K562 (cell line): Measurements from ENCODE around the gene TRDMT1. TPM values are rescaled to one million over a fixed set of nuclear protein-coding genes. Genes with fewer than 3 reads are reported as not detected.
A peak's percentile ranks its signal among the peaks of the same experiment; 100 is the strongest.

ENCODE experiments used
- CREBBP ChIP-seq: IDR thresholded peaks from one replicate; pipeline ENCODE4 v1.6.1; 2012; ENCODE audit warnings: low read depth, mild to moderate bottlenecking, control low read depth, inconsistent platforms, low read length
- DNMT1 ChIP-seq: fragments of 450-650 bp; IDR thresholded peaks from 2 replicates; pipeline ENCODE4 v1.6.1; 2016; ENCODE audit warnings: antibody characterized with exemption, mild to moderate bottlenecking
- GTF2E2 ChIP-seq: fragments of 200-800 bp; sonication (Bioruptor generic); IDR thresholded peaks from 2 replicates; pipeline ENCODE4 v1.6.1; 2016; ENCODE audit warnings: missing genetic modification characterization, missing compliant biosample characterization
- KHSRP ChIP-seq: fragments of 450-650 bp; IDR thresholded peaks from 2 replicates; pipeline ENCODE4 v1.6.1; 2017
- MBD2 ChIP-seq: sonication (generic); IDR thresholded peaks from 2 replicates; pipeline ENCODE4 v1.6.1; 2016; ENCODE audit warnings: low read depth, borderline replicate concordance
- MLLT1 ChIP-seq, 2 experiments: fragments of 450-650 bp; IDR thresholded peaks; 2 replicates each; pipeline ENCODE4 v1.6.1; 2016
- MLX ChIP-seq, 2 experiments: fragments of 450-650 bp in 1 of 2; sonication (generic) in 1 of 2; formaldehyde crosslinking; conservative IDR thresholded peaks; 2 replicates each; pipeline versions ENCODE4 v1.4.0 to v1.8.1; 2020 to 2022; ENCODE audit warnings: mild to moderate bottlenecking in 1 of 2, missing genetic modification reagents in 1 of 2
- NFE2 ChIP-seq: IDR thresholded peaks from 2 replicates; pipeline ENCODE4 v1.6.1; 2014; ENCODE audit warnings: antibody characterized with exemption, low read depth
- POLR2G ChIP-seq: fragments of 200-400 bp; formaldehyde crosslinking; IDR thresholded peaks from 2 replicates; pipeline ENCODE4 v1.6.1; 2017; ENCODE audit warnings: low read depth, mild to moderate bottlenecking, antibody characterized with exemption, low read length, moderate library complexity
- PPARD ChIP-seq: fragments of 250-450 bp; sonication (Bioruptor Pico); IDR thresholded peaks from 2 replicates; pipeline ENCODE4 v1.8.0; 2022; ENCODE audit warnings: inconsistent platforms, mild to moderate bottlenecking, moderate library complexity
- STAT5A ChIP-seq: IDR thresholded peaks from 2 replicates; pipeline ENCODE4 v1.6.1; 2012; ENCODE audit warnings: low read length, inconsistent platforms, borderline replicate concordance
- TFAM ChIP-seq: fragments of 250-450 bp; sonication (Bioruptor Pico); conservative IDR thresholded peaks from 2 replicates; pipeline ENCODE4 v1.5.0; 2021; ENCODE audit warnings: mild to moderate bottlenecking, moderate library complexity
- UBTF ChIP-seq, 2 experiments: IDR thresholded peaks; 2 replicates each; pipeline ENCODE4 v1.6.1; 2012; ENCODE audit warnings: improper control_type of control experiment in 2 of 2, low read depth in 2 of 2, low read length in 2 of 2, borderline replicate concordance in 1 of 2
- ZFP1 ChIP-seq: fragments of 450-650 bp; formaldehyde crosslinking; IDR thresholded peaks from 2 replicates; pipeline ENCODE4 v1.4.0; 2020; ENCODE audit warnings: mild to moderate bottlenecking, mixed read lengths
- ZNF23 ChIP-seq: fragments of 250-450 bp; sonication (Bioruptor Pico); IDR thresholded peaks from 2 replicates; pipeline ENCODE4 v1.4.0; 2020; ENCODE audit warnings: mild to moderate bottlenecking
- ZNF740 ChIP-seq, 3 experiments: fragments of 200-800 bp in 1 of 3; sonication (Bioruptor generic) in 1 of 3; sonication (generic) in 1 of 3; formaldehyde crosslinking in 1 of 3; IDR thresholded peaks; 2 replicates each; pipeline versions ENCODE4 v1.6.1 to v1.8.0; 2016 to 2022; ENCODE audit warnings: mild to moderate bottlenecking in 2 of 3, missing compliant biosample characterization in 2 of 3, missing genetic modification characterization in 2 of 3, missing genetic modification reagents in 1 of 3
- polyA plus RNA-seq, 8 experiments: library from polyadenylated mRNA; depleted of rRNA in 4 of 8; stranded (reverse) in 5 of 8; unstranded in 3 of 8; fragments of >200 nt; fragmentation: Nextera tagmentation in 2 of 8; fragmentation: Illumina TruSeq in 1 of 8; extraction: Ambion mirVana in 2 of 8; extraction: Trizol in 1 of 8; gene quantifications; 2 replicates each; pipeline versions ENCODE4 v1.2.1 to v1.2.3, GENCODE V29; 2011 to 2014; ENCODE audit warnings: inconsistent platforms in 1 of 8, missing spikeins in 1 of 8
- total RNA-seq, 7 experiments: library from RNA; depleted of rRNA in 6 of 7; stranded (reverse); fragments of >200 nt in 6 of 7; fragmentation: Illumina TruSeq in 2 of 7; extraction: Trizol in 2 of 7; gene quantifications; 2 replicates each; pipeline versions ENCODE4 v1.2.1 to v1.2.3, GENCODE V29; 2011 to 2021; ENCODE audit warnings: low replicate concordance in 1 of 7
- TF ChIP-seq, protein P1 (sequence below): fragments of 250-450 bp; sonication (Bioruptor Pico); IDR thresholded peaks from 2 replicates; pipeline ENCODE4 v1.8.0; 2021; ENCODE audit warnings: mild to moderate bottlenecking, moderate library complexity
- TF ChIP-seq, protein P2 (sequence below): fragments of 250-450 bp; sonication (Bioruptor Pico); IDR thresholded peaks from 2 replicates; pipeline ENCODE4 v1.4.0; 2020; ENCODE audit warnings: mild to moderate bottlenecking, moderate library complexity

The TRDMT1 gene
- total and polyA plus RNA-seq, 9 of the 15 experiments (the other 6 are each of a cell fraction or from before 2014, with no cell fraction given), result 5.4 to 12.6 (median 9.3) TPM

DNA sequence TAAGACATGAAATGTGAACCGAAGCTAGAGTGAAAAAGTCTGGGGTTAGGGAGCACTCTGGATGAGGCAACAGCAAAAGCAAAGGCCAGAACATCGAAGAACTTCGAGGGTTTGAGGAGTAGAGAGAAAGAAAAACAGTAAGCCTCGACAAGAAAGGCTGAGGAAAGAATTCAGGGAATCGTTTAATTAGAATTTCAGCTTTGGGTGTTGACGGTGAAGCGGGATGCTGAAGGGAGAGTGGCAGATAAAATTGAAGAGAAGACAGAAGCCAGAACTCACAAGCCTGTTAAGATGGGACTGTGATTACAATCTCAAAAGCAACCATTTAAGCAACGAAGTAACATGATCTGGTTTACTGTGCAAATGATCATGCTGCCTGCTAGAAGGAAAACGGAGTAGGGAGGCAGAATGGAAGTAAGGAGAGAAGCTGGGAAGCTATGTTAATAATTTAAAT is 2.1 kb downstream of the TRDMT1 start (continued):
- peak in 1 of 2 experiments; percentile 47; a peak in 1 of 4 replicates for TF ChIP-seq MLLT1 (IDR thresholded peaks at IDR 0.05)
- no peak for TF ChIP-seq DNMT1
- TF ChIP-seq, protein P1, sequence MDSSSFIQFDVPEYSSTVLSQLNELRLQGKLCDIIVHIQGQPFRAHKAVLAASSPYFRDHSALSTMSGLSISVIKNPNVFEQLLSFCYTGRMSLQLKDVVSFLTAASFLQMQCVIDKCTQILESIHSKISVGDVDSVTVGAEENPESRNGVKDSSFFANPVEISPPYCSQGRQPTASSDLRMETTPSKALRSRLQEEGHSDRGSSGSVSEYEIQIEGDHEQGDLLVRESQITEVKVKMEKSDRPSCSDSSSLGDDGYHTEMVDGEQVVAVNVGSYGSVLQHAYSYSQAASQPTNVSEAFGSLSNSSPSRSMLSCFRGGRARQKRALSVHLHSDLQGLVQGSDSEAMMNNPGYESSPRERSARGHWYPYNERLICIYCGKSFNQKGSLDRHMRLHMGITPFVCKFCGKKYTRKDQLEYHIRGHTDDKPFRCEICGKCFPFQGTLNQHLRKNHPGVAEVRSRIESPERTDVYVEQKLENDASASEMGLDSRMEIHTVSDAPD (CRISPR knock-in tag), result no peak
- TF ChIP-seq UBTF (IDR thresholded peaks at IDR 0.05; ENCODE audit: borderline replicate concordance in 1 of 2, low read depth in 2 of 2, low read length in 2 of 2), result no peak
- TF ChIP-seq POLR2G, result no peak
- no peak for TF ChIP-seq CREBBP
- no peak for TF ChIP-seq TFAM (CRISPR knock-in tag)
- no peak for TF ChIP-seq ZNF23 (CRISPR knock-in tag)
- TF ChIP-seq KHSRP, result no peak
- TF ChIP-seq, protein P2, sequence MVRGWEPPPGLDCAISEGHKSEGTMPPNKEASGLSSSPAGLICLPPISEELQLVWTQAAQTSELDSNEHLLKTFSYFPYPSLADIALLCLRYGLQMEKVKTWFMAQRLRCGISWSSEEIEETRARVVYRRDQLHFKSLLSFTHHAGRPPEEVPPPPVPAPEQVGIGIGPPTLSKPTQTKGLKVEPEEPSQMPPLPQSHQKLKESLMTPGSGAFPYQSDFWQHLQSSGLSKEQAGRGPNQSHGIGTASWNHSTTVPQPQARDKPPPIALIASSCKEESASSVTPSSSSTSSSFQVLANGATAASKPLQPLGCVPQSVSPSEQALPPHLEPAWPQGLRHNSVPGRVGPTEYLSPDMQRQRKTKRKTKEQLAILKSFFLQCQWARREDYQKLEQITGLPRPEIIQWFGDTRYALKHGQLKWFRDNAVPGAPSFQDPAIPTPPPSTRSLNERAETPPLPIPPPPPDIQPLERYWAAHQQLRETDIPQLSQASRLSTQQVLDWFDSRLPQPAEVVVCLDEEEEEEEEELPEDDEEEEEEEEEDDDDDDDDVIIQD (CRISPR knock-in tag), result no peak
- TF ChIP-seq ZFP1, result no peak
- no peak for TF ChIP-seq MLX (CRISPR knock-in tag; conservative IDR thresholded peaks at IDR 0.05)
- no peak for TF ChIP-seq NFE2
- TF ChIP-seq STAT5A, result no peak
- TF ChIP-seq MBD2, result no peak
- TF ChIP-seq GTF2E2 (tag), result no peak
- TF ChIP-seq PPARD (CRISPR knock-in tag), result no peak
- no peak for TF ChIP-seq ZNF740 (CRISPR knock-in tag; IDR thresholded peaks at IDR 0.05)
- TF ChIP-seq ZNF740 (tag; IDR thresholded peaks at IDR 0.05), result no peak
